ENCODE data around the gene VPS52.
"Not testable (repeated sequence)": the region's sequence is repeated elsewhere in the genome, so short reads cannot be mapped to it uniquely, and the experiment has no call there.

VPS52 gene

GRCh38 chr6:33301877-33302276 lies 30.2 kb upstream of the VPS52 start:
- no peak for DNase-seq (ENCODE audit: low read depth)

- DNase-seq (ENCODE audit: low read depth) = peak; percentile 91
Observed at GRCh38 chr6:33299237-33299944, 27.7 kb upstream of the VPS52 start.

- peak; percentile 54 for DNase-seq (ENCODE audit: low read depth)
Observed at GRCh38 chr6:33298773-33299236, 27.1 kb upstream of the VPS52 start, which contains the start of gene RGL2. RGL2 (minus strand) TSS chr6:33298942; CDS start chr6:33298610, 332 bp downstream.

GRCh38 chr6:33297956-33298772 lies 26.5 kb upstream of the VPS52 start:
- peak; percentile 67 for DNase-seq (ENCODE audit: low read depth)

GRCh38 chr6:33297406-33297955 lies 25.8 kb upstream of the VPS52 start:
- DNase-seq (ENCODE audit: low read depth) = no peak

- DNase-seq (ENCODE audit: low read depth) = no peak
Observed at GRCh38 chr6:33296797-33297405, 25.2 kb upstream of the VPS52 start.

- DNase-seq (ENCODE audit: low read depth) = no peak
Observed at GRCh38 chr6:33295621-33296369, 24.1 kb upstream of the VPS52 start.

GRCh38 chr6:33294086-33294823 lies 22.6 kb upstream of the VPS52 start:
- DNase-seq (ENCODE audit: low read depth) = no peak

- DNase-seq (ENCODE audit: low read depth) = no peak
Observed at GRCh38 chr6:33292996-33293682, 21.5 kb upstream of the VPS52 start.

- no peak for DNase-seq (ENCODE audit: low read depth)
Observed at GRCh38 chr6:33290459-33290858, 18.8 kb upstream of the VPS52 start.

- DNase-seq (ENCODE audit: low read depth) = no peak
Observed at GRCh38 chr6:33289784-33290315, 18.2 kb upstream of the VPS52 start.

- peak; percentile 70 for DNase-seq (ENCODE audit: low read depth)
Observed at GRCh38 chr6:33288921-33289783, 17.5 kb upstream of the VPS52 start, which contains the start of the genes PFDN6 and WDR46. PFDN6 (plus strand) TSS chr6:33289601; CDS start chr6:33289857, 256 bp downstream. WDR46 (minus strand) TSS chr6:33289239; CDS start chr6:33289170, 69 bp downstream.

GRCh38 chr6:33288141-33288920 lies 16.7 kb upstream of the VPS52 start:
- DNase-seq (ENCODE audit: low read depth) = no peak

- DNase-seq (ENCODE audit: low read depth) = no peak
Observed at GRCh38 chr6:33286946-33287914, 15.6 kb upstream of the VPS52 start.

- not testable (repeated sequence) for DNase-seq (ENCODE audit: low read depth)
Observed at GRCh38 chr6:33285214-33285613, 13.5 kb upstream of the VPS52 start.

- DNase-seq (ENCODE audit: low read depth) = no peak
Observed at GRCh38 chr6:33280539-33280938, 8.9 kb upstream of the VPS52 start.
